GM21786 (cell line): Measurements from ENCODE around the gene TRIM62.
A peak's percentile ranks its signal among the peaks of the same experiment; 100 is the strongest.
"Not testable (repeated sequence)": the region's sequence is repeated elsewhere in the genome, so short reads cannot be mapped to it uniquely, and the experiment has no call there.

Experiments used
- ATAC-seq: cut with Tn5 transposase; IDR thresholded peaks from one replicate; pipeline ENCODE4 v1.9.1; 2021; ENCODE audit not compliant: unreplicated experiment

The TRIM62 gene

GRCh38 chr1:33140153-33141149, 41.4 kb downstream of the TRIM62 start:
- no peak for ATAC-seq

DNA sequence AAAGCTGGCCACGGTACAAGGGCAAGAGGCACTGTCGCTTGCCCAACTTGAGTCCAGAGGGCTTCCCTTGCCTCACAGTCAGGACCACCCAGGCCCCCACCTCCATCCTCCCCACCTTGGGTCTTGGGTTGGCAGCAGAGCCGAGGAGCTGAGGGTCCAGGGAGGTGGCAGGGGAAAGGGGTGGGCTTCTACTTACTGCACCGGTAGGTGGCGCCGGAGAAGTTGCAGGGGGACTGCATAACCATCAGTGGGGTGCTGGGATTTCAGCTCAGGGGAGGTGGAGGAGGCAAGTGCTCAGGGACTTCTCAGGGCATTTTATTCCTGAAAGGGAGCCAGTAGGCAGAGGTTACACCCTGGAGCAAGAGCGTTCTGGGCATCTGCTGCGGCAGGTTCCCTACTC, 44.0 kb downstream of the TRIM62 start:
- ATAC-seq, result no peak

- ATAC-seq, result not testable (repeated sequence)
Observed at GRCh38 chr1:33136041-33136440, 45.8 kb downstream of the TRIM62 start.

- ATAC-seq, result no peak
Observed at GRCh38 chr1:33133478-33134105, 48.3 kb downstream of the TRIM62 start.

GRCh38 chr1:33132549-33132948, 49.3 kb downstream of the TRIM62 start:
- ATAC-seq, result no peak

DNA sequence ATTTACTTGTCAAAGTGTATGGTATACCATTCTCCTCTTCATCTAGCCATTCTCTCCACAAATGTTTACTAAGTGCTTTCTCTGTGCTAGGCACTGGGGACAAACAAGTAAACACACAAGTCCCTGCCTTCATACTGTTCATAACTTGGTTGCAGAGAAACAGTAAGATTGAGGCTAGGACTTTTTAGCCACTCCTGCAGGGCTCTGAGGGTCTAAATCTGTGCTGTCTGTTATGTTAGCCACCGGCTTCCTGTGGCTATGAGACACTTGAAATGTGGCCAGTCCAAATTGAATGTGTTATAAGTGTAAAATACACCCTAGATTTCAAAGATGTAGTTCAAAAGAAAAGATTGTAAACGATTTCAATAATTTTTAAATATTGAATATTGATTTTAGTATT, 50.7 kb downstream of the TRIM62 start:
- ATAC-seq, result no peak

DNA sequence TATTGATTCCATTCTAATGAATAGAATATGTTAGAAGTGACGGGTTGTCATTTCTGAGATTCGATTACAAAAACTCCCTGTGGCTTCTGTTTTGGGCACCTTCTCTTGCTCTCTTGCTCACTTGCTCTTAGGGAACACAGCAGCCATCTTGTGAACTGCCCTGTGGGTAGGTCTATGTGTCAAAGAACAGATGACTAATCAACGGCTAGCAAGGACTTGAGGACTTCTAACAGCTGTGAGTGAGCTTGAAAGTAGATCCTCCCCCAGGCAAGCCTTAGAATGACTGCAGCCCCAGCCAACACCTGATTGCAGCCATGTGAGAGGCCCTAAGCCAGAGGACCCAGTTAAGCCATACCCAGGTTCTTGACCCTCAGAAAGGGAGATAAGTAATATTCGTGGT, 51.5 kb downstream of the TRIM62 start:
- no peak for ATAC-seq

DNA sequence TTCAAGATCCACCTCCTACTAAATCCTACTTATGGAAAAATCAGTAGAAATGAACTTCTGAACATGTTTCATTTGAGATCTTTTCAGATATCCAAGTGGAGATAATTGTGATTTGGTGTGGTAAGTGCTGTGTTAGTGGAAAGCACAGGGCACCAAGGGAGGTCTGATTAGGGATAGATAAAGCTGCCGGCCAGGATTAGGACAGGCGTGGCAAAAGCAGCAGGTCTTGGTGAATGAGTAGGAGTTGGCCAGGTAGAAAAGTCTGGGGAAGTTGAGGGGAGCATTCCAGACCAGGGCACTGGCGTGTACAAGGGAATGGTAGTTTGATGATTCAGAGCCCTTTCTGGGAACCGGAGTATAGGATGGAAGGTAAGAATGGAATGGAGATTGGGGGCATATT, 53.1 kb downstream of the TRIM62 start:
- no peak for ATAC-seq

- ATAC-seq, result peak; percentile 93
Observed at GRCh38 chr1:33127001-33127823, 54.6 kb downstream of the TRIM62 start.

DNA sequence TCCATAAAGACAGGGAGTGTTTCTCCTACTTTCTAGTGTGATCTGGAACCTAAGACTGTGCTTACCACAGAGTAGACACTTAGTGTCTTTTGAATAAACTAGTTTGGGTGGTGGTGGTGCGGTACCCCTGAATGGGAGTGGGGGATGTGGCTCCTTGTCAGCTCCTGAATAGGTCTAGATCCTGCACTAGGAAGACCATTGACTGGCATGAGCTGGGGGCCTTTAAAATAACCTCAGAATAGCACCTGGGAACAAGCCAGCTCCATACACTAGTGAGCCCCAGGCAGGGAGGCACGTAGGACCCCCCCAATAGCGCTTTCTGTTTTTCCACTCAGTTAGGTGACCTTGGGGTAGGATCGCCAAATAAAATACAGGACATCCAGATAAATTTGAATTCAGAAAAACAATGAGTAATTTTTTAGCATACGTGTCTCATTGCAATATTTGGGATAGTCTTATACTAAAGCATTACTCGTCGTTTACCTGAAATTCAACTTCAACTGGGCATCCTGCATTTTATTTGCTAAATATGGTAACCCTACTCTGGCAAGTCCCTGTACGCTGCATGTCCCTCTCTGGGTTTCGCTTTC, 55.3 kb downstream of the TRIM62 start:
- ATAC-seq, result no peak

GRCh38 chr1:33124647-33125046, 57.2 kb downstream of the TRIM62 start:
- not testable (repeated sequence) for ATAC-seq

DNA sequence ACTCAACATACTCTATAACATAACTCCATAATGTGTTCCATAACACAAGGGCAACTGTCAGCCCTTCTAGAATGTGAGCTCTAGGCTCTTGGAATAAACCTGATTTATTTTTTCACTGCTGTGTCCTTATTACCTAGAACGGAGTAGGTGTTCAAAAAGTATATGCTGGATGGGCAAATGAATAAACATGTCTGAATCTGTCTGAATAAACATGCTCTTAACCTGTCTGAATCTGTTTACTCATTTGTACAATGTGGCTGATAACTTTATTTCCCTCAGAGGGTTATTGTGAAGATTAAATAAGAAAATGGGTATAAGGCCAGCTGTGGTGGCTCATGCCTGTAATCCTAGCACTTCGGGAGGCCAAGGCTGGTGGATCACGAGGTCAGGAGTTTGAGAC, 58.6 kb downstream of the TRIM62 start:
- no peak for ATAC-seq

DNA sequence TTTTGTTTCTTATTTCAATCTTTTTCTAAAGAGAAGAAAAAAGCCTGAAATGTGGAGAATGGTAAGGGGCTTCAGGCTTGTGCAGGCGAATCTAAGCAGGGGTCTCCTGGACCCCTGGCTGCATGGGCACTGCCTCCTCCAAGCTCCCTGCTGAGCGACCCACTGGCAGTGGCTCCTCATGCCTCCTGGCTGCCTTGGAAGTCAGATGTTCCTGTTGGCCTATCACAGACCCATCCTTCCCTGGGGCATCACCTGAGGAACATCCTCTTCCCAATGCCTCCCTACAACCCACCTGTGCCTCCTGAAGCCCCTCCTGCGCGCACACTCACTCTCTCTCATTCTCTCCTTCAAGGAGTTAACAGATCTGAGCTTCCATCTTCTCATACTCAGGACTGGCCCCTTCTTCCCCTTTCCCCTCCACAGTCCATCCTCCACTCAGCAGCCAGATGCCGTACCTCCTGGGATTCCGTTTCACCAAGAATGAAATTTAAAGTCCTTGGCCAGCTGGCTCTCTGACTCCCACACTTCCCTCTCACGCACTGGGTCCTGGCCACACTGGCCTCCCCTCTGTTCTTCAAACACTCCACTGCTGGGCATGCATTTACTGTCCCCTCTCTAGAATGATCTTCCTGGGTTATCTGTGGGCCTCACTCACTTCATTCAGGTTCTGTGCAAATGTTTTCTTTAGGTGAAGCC, 59.2 kb downstream of the TRIM62 start:
- no peak for ATAC-seq

DNA sequence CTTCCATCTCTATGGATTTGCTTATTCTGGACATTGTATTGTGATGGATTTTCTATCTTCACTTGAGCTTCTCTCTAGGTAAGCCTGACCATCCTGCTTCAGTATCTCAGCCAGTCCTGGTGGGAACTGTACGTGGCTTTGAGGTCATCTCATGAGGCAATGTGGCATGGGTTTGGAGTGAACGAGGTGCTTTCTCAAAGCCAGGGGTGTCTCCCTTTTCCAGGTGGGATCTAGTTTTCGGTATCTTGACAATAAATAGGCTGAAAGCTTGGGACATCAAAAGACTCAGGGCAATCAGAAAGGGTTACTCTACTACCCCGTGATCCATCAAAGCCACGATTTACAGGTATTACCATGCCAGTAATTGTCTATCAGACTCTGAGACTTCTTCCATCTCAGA, 60.1 kb downstream of the TRIM62 start:
- ATAC-seq, result no peak

GRCh38 chr1:33120436-33121231, 61.2 kb downstream of the TRIM62 start:
- no peak for ATAC-seq

GRCh38 chr1:33119532-33120217, 62.2 kb downstream of the TRIM62 start:
- ATAC-seq, result no peak

DNA sequence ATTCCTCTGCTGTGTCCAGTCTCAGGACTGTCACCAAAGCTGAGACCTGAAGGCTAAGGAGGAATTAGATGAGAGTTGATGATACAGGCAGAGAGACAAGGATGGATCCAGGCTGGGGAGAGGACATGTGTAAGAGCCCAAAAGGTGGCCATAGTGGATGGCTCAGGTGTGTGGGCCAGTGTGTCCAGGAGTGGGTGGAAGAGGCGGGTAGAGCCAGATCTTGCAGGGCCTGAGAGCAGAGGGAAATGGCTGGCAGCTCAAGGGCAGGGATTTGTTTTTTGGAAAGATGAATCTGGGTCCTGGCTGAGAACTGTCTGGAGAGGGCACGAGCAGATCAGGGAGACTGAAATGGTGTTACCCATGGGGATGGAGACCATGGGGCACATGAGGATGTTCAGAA, 62.8 kb downstream of the TRIM62 start:
- no peak for ATAC-seq

GRCh38 chr1:33118274-33118673, 63.6 kb downstream of the TRIM62 start:
- no peak for ATAC-seq
